Right lobe of liver (tissue), 6 donors: ENCODE data around the gene DHCR24. TPM values are rescaled to one million over a fixed set of nuclear protein-coding genes. Genes with fewer than 3 reads are reported as not detected.

Experiments used
- ATAC-seq, 4 donors: fragments of 200-7000 bp; cut with Tn5 transposase; one replicate each; pipeline ENCODE4 v1.9.1; 2020; ENCODE audit warnings: mild to moderate bottlenecking in 4 of 4, moderate library complexity in 4 of 4
- DNase-seq, 3 donors: peaks; one replicate each; pipeline ENCODE4 v3.0.0-alpha.2; 2020
- H3K27ac ChIP-seq, 3 donors: fragments of 200-600 bp; one replicate each; pipeline ENCODE4 v1.8.0; 2022
- H3K27me3 ChIP-seq, 2 donors: fragments of 200-600 bp; one replicate each; pipeline ENCODE4 v1.8.0; 2022
- H3K36me3 ChIP-seq, 4 donors: fragments of 200-600 bp; sonication (generic) in 1 of 4; one replicate each; pipeline versions ENCODE4 v1.5.1 to v1.8.0; 2017 to 2022; ENCODE audit warnings: control low read depth in 1 of 4
- H3K4me1 ChIP-seq, 4 donors: fragments of 200-600 bp; sonication (generic) in 1 of 4; one replicate each; pipeline versions ENCODE4 v1.5.1 to v1.8.0; 2017 to 2022; ENCODE audit warnings: control low read depth in 1 of 4
- H3K4me3 ChIP-seq, 3 donors: fragments of 200-600 bp; one replicate each; pipeline ENCODE4 v1.8.0; 2022
- H3K9me3 ChIP-seq, 4 donors: fragments of 200-600 bp; sonication (generic) in 1 of 4; one replicate each; pipeline versions ENCODE4 v1.5.1 to v1.8.0; 2017 to 2022; ENCODE audit warnings: control low read depth in 1 of 4
- POLR2A ChIP-seq: fragments of 450-650 bp; IDR thresholded peaks from one replicate; pipeline ENCODE4 v1.6.1; 2017; ENCODE audit warnings: antibody characterized with exemption, mild to moderate bottlenecking
- WGBS: methylation state at CpG from one replicate; pipeline ENCODE4 v1.1.6; 2018; ENCODE audit warnings: low coverage, low lambda C conversion rate; ENCODE audit not compliant: insufficient coverage; ENCODE audit errors: missing lambda C conversion rate; 5-methylcytosine and 5-hydroxymethylcytosine counted together
- intact Hi-C, 2 donors: fragments of 100-400 bp; cut with DNase I; formaldehyde crosslinking; loops; one replicate each; pipeline versions ENCODE4 v1.11.2 to v1.14.1; 2022
- total RNA-seq, 6 experiments: library from RNA; depleted of rRNA in 2 of 6; stranded (reverse); fragments of >200 nt in 2 of 6; fragmentation: NEBNext Ultra II Directional in 3 of 6; extraction: Animal tissue kit (Norgen Biotek cat#: 25700) in 3 of 6; gene quantifications; one replicate each; pipeline versions ENCODE4 v1.1.0 to v1.2.4, GENCODE V29; 2016 to 2023
- TF ChIP-seq, protein P1 (sequence below), 4 donors: fragments of 200-600 bp in 3 of 4; fragments of 450-650 bp in 1 of 4; IDR thresholded peaks; one replicate each; pipeline versions ENCODE4 v1.5.1 to v1.8.0; 2016 to 2022; ENCODE audit warnings: antibody characterized with exemption in 4 of 4, mild to moderate bottlenecking in 2 of 4
- donor health status: DM: no; HTN: yes; CAD: no.
- donor health status: DM: no; HTN: no; CAD: no.
- donor health status: DM: no; HTN: no; CAD: no.
- donor health status: DM: no; HTN: yes; CAD: no.
- donor health status: DM: no; HTN: yes; CAD: no.

DHCR24 gene
- total RNA-seq, 6 experiments from 2014 or later = 319 to 1,976 (median 596) TPM

DNA sequence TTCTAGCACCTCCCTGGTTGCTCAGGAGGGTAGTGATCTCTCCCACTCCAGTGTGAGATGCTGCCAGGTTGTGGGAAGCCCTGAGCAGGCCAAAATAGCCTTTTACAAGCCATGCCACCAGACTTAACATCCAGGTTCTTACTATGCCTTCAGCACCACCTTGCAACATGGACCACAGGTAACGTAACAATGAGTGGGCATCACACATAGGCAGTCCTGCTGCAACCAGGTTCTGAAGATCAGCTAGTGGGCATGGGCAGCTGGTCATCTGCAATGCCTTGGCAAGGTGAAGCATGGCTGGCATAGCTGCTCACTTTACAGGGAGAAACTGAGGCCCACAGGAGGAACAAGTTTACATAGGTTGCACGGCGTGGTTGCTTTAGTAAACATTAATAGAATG lies 40.7 kb downstream of the DHCR24 start:
- Histone ChIP-seq H3K4me3 (no peak overlapping the region), H3K27me3 (no peaks in the 10 kb centered on the region), H3K27ac (no peak overlapping the region), H3K9me3 (no peaks in the 10 kb centered on the region), H3K36me3 (peaks cover 0 to 32% (median 18%) of the 10 kb centered on the region in 4 donors), H3K4me1 (peaks cover 0 to 17% (median 5%) of the 10 kb centered on the region in 4 donors)
- WGBS = 83% methylated on average over 2 of the region's 3 CpGs
- DNase-seq (no peak), ATAC-seq (no peak)
- TF ChIP-seq POLR2A = no peak
- TF ChIP-seq, protein P1, sequence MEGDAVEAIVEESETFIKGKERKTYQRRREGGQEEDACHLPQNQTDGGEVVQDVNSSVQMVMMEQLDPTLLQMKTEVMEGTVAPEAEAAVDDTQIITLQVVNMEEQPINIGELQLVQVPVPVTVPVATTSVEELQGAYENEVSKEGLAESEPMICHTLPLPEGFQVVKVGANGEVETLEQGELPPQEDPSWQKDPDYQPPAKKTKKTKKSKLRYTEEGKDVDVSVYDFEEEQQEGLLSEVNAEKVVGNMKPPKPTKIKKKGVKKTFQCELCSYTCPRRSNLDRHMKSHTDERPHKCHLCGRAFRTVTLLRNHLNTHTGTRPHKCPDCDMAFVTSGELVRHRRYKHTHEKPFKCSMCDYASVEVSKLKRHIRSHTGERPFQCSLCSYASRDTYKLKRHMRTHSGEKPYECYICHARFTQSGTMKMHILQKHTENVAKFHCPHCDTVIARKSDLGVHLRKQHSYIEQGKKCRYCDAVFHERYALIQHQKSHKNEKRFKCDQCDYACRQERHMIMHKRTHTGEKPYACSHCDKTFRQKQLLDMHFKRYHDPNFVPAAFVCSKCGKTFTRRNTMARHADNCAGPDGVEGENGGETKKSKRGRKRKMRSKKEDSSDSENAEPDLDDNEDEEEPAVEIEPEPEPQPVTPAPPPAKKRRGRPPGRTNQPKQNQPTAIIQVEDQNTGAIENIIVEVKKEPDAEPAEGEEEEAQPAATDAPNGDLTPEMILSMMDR (IDR thresholded peaks at IDR 0.05) = no peak
- intact Hi-C loops = no loop called here

DNA sequence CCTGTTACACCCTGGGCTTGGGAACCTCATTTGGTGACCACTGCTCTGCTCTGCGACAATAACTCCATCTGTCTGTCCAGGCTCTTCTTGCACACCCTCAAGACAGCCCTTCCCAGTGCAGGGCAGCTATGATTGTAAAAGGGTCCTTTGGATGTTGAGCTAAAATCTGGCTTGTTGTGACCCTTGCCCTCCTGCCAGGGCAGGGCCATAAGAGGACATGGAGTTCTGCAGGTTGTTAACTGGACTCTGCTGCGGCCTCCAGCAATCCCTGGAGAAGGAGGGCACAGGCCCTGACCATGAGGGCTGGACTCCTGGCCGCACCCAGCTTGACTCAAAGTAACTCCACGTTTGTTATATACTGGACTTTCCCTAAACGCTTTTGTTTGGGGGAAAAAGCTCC lies 41.2 kb downstream of the DHCR24 start:
- peaks cover 0 to 12% (median 5%) of the 10 kb centered on the region in 4 donors for H3K4me1 ChIP-seq
- H3K4me3 ChIP-seq = no peak overlapping the region
- intact Hi-C loops = no loop called here
- no peaks in the 10 kb centered on the region for H3K9me3 ChIP-seq
- no peak overlapping the region for H3K27ac ChIP-seq
- ATAC-seq (peak in 3 of 4 donors; percentile 33 to 57 (median 41)), DNase-seq (no peak)
- no peak for TF ChIP-seq POLR2A
- TF ChIP-seq, protein P1 (IDR thresholded peaks at IDR 0.05) = no peak
- H3K36me3 ChIP-seq = peaks cover 0 to 27% (median 14%) of the 10 kb centered on the region in 4 donors
- H3K27me3 ChIP-seq = no peaks in the 10 kb centered on the region
- 56% methylated on average over 4 of the region's 5 CpGs for WGBS

DNA sequence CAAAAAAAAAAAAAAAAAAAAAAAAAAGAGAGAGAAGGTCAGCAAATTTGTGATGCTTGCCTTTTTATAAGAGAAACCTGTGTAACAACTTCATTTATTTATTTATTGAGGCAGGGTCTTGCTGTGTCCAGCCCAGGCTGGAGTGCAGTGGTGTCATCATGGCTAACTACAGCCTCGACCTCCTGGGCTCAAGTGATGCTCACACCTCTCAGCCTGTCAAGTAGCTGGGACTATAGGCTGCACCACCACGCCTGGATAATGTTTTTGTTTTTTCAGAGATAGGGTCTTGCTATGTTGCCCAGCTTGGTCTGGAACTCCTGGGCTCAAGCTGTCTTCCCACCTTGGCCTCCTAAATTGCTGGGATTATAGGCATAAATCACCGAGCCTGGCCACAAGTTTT lies 42.4 kb downstream of the DHCR24 start:
- Histone ChIP-seq H3K27me3 (no peaks in the 10 kb centered on the region), H3K27ac (no peak overlapping the region), H3K36me3 (peaks cover 0 to 15% (median 8%) of the 10 kb centered on the region in 4 donors), H3K9me3 (no peaks in the 10 kb centered on the region), H3K4me1 (peaks cover 0 to 9% (median 0%) of the 10 kb centered on the region in 4 donors), H3K4me3 (no peak overlapping the region)
- no peak for TF ChIP-seq POLR2A
- TF ChIP-seq, protein P1 (IDR thresholded peaks at IDR 0.05) = no peak
- ATAC-seq = no peak
- no peak for DNase-seq
- intact Hi-C loops = no loop called here
- WGBS = 69% methylated on average over 2 of the region's 3 CpGs

DNA sequence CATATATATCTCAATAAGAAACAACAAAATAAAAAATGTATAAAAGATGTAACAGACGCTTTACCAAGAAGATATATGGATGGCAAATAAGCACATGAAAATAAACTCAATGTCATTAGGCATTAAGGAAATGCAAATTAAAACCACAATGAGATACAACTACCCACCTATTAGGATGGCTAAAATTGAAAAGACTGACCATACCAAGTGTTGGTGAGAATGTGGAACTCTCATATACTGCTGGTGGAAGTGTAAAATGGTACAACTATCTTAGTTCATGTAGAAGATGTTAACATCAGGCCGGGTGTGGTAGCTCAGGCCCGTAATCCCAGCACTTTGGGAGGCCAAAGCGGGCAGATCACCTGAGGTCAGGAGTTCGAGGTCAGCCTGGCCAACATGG lies 43.5 kb downstream of the DHCR24 start:
- H3K27me3 ChIP-seq = no peaks in the 10 kb centered on the region
- no peak for TF ChIP-seq POLR2A
- TF ChIP-seq, protein P1 (IDR thresholded peaks at IDR 0.05) = no peak
- H3K9me3 ChIP-seq = no peaks in the 10 kb centered on the region
- intact Hi-C loops = no loop called here
- 80% methylated on average over 4 of the region's 5 CpGs for WGBS
- ATAC-seq (no peak), DNase-seq (no peak)
- H3K4me3 ChIP-seq = no peak overlapping the region
- H3K4me1 ChIP-seq = peaks cover 0 to 6% (median 0%) of the 10 kb centered on the region in 4 donors
- peaks cover 0 to 4% (median 2%) of the 10 kb centered on the region in 4 donors for H3K36me3 ChIP-seq
- H3K27ac ChIP-seq = no peak overlapping the region

DNA sequence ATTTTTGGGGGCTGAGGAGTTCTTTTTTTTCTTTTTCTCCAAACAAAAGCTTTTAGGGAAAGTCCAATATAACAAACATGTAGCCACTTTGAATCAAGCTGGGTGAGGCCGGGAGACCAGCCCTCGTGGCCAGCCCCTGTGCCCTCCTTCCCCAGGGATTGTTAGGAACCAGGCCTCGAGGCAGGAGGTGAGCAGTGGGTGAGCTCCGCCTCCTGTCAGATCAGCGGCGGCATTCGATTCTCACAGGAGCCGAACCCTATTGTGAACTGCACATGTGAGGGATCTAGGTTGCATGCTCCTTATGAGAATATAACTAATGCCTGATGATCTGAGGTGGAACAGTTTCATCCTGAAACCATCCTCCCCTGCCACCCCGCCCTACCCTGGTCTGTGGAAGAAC lies 44.0 kb downstream of the DHCR24 start:
- H3K9me3 ChIP-seq = no peaks in the 10 kb centered on the region
- no peak for TF ChIP-seq POLR2A
- TF ChIP-seq, protein P1 (IDR thresholded peaks at IDR 0.05) = no peak
- whole genome bisulfite sequencing = 95% methylated on average over 4 of the region's 9 CpGs
- H3K4me3 ChIP-seq = no peak overlapping the region
- H3K27ac ChIP-seq = no peak overlapping the region
- H3K36me3 ChIP-seq = no peaks in the 10 kb centered on the region
- no peaks in the 10 kb centered on the region for H3K27me3 ChIP-seq
- no peak for ATAC-seq
- DNase-seq = no peak
- intact Hi-C loops = no loop called here
- H3K4me1 ChIP-seq = peaks cover 0 to 6% (median 0%) of the 10 kb centered on the region in 4 donors
